Coronary artery (tissue), 2 donors: Measurements from ENCODE around the gene CNDP2.

Experiments used
- DNase-seq: peaks from one replicate; pipeline ENCODE4 v3.0.0-alpha.2; 2017; ENCODE audit warnings: low spot score
- H3K27ac ChIP-seq, 2 donors: fragments of 200-600 bp; sonication (generic); one replicate each; pipeline ENCODE4 v1.5.1; 2016 to 2019
- H3K4me3 ChIP-seq: fragments of 200-600 bp; sonication (generic); 2 replicates; pipeline ENCODE4 v1.5.1; 2016; ENCODE audit warnings: mild to moderate bottlenecking, moderate library complexity
- TF ChIP-seq, protein P1 (sequence below): fragments of 200-600 bp; sonication (generic); IDR thresholded peaks from one replicate; pipeline ENCODE4 v1.5.1; 2019; ENCODE audit warnings: antibody characterized with exemption

The CNDP2 gene

DNA sequence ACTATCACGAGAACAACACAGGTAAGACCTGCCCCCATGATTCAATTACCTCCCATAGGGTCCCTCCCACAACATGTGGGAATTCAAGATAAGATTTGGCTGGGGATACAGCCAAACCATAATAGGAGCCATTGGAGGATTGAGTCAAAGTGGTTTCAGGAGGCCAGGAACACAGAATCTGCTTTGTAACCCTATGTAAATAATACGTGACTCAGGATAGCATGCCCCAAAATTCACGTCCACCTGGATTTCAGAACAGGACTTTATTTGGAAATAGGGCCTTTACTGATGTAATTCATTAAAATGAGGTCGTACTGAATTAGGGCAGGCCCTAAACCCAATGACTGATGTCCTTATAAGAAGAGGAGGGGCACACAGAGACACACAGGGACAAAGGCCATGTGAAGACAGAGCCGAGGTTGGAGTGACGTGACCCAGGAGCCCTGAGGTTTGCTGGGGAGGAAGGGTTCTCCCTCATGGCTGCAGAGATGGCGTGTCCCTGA is 16.0 kb upstream of the CNDP2 start:
- TF ChIP-seq, protein P1, sequence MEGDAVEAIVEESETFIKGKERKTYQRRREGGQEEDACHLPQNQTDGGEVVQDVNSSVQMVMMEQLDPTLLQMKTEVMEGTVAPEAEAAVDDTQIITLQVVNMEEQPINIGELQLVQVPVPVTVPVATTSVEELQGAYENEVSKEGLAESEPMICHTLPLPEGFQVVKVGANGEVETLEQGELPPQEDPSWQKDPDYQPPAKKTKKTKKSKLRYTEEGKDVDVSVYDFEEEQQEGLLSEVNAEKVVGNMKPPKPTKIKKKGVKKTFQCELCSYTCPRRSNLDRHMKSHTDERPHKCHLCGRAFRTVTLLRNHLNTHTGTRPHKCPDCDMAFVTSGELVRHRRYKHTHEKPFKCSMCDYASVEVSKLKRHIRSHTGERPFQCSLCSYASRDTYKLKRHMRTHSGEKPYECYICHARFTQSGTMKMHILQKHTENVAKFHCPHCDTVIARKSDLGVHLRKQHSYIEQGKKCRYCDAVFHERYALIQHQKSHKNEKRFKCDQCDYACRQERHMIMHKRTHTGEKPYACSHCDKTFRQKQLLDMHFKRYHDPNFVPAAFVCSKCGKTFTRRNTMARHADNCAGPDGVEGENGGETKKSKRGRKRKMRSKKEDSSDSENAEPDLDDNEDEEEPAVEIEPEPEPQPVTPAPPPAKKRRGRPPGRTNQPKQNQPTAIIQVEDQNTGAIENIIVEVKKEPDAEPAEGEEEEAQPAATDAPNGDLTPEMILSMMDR, result no peak
- DNase-seq, result no peak
- H3K27ac ChIP-seq, result no peak overlapping the region
- H3K4me3 ChIP-seq, result no peak overlapping the region

DNA sequence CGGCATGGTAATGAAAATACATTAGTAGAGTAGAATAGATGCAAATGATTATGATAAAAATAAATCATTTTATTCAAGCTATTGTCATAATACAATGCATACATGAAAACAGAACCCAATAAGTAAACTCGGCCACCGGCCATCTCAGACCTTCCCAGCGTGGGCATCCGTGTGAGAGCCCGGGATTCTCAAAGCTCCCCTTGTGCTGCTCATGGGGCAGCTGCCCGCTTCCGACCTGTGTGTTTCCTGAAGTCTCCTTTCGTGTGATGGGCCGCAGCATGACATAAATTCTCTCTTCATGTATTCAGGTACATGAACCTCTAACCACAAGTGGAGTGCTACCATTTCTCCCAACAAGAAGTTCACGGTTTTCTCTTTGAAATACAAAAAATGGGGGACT is 13.5 kb upstream of the CNDP2 start:
- no peak for DNase-seq
- TF ChIP-seq, protein P1, result no peak
- Histone ChIP-seq H3K27ac (no peak overlapping the region), H3K4me3 (no peak overlapping the region)

DNA sequence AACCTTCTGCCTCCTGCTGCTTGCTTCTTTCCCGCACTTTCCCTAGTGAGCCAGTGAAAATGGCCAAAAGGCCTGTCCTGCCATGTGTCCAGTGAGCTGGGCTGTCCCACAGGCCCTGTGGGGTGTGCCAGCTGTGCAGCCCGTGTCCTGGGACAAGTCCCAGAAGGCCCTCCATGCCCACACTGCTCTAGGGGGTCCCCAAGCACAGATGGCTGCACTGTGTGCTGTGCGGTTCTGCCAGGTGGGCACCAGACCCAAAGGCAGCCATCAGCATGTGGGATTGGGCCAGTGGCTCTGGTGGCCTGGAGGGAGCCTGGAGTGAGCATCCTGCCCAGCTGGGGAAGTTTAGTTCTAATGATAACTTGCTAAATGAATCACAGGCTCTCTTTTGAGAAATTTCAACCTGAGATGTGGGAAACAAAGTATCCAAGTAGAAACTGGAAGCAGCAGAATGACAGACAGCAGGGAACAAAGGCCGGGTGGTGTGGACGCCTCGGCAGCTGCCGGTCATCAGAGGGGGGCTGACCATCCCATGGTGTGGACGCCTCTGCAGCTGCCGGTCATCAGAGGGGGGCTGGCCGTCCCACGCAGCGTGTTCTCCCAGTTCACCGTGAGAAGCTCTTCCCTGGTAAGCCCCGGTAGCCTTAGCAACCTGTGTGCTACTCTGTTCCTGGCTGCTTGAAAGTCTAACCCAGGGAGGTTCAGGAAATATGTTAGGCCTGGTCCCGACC is 9.9 kb upstream of the CNDP2 start:
- H3K4me3 ChIP-seq, result no peak overlapping the region
- no peak for DNase-seq
- no peak overlapping the region for H3K27ac ChIP-seq
- TF ChIP-seq, protein P1, result no peak

DNA sequence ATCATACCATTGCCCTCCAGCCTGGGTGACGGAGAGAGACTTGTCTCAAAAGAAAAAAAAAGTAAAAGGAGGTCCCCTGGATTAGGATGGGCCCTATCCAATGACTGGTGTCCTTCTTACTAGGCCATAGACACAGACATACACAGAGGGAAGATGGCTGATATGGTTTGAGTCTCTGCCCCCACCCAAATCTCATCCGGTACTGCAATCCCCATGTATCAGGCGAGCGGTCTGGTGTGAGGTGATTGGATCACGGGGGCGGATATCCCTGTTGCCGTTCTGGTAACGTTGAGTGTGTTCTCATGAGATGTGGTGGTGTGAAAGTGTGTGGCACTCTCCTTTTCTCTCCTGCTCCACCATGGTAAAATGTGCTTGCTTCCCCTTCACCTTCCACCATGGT is 7.8 kb upstream of the CNDP2 start:
- TF ChIP-seq, protein P1, result no peak
- DNase-seq, result no peak

DNA sequence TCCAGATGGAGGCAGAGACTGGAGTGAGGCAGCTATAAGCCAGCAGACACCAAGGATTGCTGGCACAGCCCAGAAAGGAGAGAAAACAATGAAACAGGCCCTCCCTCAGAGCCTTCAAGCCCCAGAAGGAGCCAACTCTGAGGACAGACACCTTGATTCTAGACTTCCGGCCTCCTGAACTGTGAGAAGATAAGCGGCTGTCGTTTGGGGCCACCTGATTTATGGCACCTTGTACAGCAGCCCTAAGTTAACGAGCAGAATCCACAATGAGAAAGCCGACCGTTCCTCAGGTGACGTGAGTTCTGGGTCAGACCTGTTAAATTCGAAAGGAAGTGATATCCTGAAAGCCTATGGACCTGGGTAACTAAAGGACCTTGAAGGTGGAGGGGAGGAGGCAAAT is 7.3 kb upstream of the CNDP2 start:
- H3K4me3 ChIP-seq, result no peak overlapping the region
- TF ChIP-seq, protein P1, result no peak
- DNase-seq, result no peak
- no peak overlapping the region for H3K27ac ChIP-seq

More for the DNA sequence above, 7.8 kb upstream of the CNDP2 start:
- Histone ChIP-seq H3K4me3 (no peak overlapping the region), H3K27ac (no peak overlapping the region)

DNA sequence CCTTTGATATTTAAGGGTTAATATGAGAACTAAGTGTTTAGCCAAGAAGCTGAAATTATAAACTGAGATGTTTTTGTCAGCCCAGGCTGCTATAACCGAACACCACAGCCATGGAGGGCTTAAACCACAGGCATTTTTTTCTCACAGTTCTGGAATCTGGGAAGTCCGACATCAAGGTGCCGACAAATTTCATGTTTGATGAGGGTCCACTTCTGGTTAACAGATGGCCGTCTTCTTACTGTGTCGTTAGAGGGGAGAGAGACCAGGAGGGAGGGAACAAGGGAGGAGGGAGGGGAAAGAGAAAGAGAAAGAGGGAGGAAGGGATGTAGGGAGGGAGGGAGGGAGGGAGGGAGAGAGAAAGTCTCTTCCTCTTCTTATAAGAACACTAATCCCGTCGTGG is 6.5 kb upstream of the CNDP2 start:
- no peak for DNase-seq
- TF ChIP-seq, protein P1, result no peak
- H3K4me3 ChIP-seq, result no peak overlapping the region
- H3K27ac ChIP-seq, result no peak overlapping the region

DNA sequence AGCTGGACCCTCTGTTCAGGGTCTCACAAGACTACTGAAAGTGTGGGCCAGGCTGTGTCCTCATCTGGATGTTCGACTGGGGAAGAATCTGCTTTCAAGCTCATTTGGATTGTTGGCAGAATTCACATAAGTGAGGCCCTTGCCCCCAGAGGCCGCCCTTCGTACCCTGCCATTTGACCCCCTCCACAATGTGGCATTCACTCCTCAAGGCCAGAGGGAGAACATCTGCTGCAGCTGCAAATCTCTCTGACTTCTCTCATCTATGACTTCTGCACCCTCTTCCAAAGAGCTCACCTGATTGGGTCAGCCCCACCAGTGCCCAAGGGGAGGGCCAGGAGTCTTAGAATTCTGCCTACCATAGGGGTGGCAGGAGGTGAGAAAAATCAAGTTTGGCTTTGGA is 3.9 kb upstream of the CNDP2 start:
- Histone ChIP-seq H3K4me3 (no peak overlapping the region), H3K27ac (no peak overlapping the region)
- TF ChIP-seq, protein P1, result no peak
- DNase-seq, result no peak
